Left lobe of liver (tissue), 2 donors: ENCODE data around the gene CSF3R. TPM values are rescaled to one million over a fixed set of nuclear protein-coding genes. Genes with fewer than 3 reads are reported as not detected.
A peak's percentile ranks its signal among the peaks of the same experiment; 100 is the strongest.

Source experiments
- ATAC-seq: fragments of 200-7000 bp; cut with Tn5 transposase; one replicate; pipeline ENCODE4 v1.9.1; 2020; ENCODE audit warnings: mild to moderate bottlenecking, moderate library complexity
- DNase-seq: peaks from one replicate; pipeline ENCODE4 v3.0.0-alpha.2; 2020; ENCODE audit warnings: low spot score
- total RNA-seq: library from RNA; stranded (reverse); gene quantifications from one replicate; pipeline ENCODE4 v1.2.1, GENCODE V29; 2021
- donor health status: DM: no; HTN: no; CAD: no; lungs with moderate emphysema.
- donor health status: DM: no; HTN: yes; CAD: no.

The CSF3R gene
- total RNA-seq, result 4.3 TPM

- DNase-seq (no peak), ATAC-seq (no peak)
Observed at GRCh38 chr1:36482724-36483388, at the start of gene CSF3R. CSF3R (minus strand) TSS chr1:36482913; CDS start chr1:36479496, 3,417 bp downstream.

- no peak for ATAC-seq
- no peak for DNase-seq
Observed at GRCh38 chr1:36531833-36532232, 49.1 kb upstream of the CSF3R start.

GRCh38 chr1:36530791-36531190 is 48.1 kb upstream of the CSF3R start:
- ATAC-seq (no peak), DNase-seq (peak; percentile 21)

- no peak for ATAC-seq
- DNase-seq, result peak; percentile 26
Observed at GRCh38 chr1:36530261-36530660, 47.5 kb upstream of the CSF3R start.

- DNase-seq, result peak; percentile 28
- ATAC-seq, result no peak
Observed at GRCh38 chr1:36529769-36530260, 47.1 kb upstream of the CSF3R start.

- peak; percentile 31 for DNase-seq
- ATAC-seq, result no peak
Observed at GRCh38 chr1:36528361-36529349, 45.9 kb upstream of the CSF3R start.

GRCh38 chr1:36525166-36525565 is 42.5 kb upstream of the CSF3R start:
- DNase-seq (peak; percentile 32), ATAC-seq (no peak)

GRCh38 chr1:36524359-36525062 is 41.8 kb upstream of the CSF3R start:
- DNase-seq, result no peak
- ATAC-seq, result no peak

- DNase-seq (no peak), ATAC-seq (no peak)
Observed at GRCh38 chr1:36523850-36524249, 41.1 kb upstream of the CSF3R start.

GRCh38 chr1:36523230-36523495 is 40.5 kb upstream of the CSF3R start:
- ATAC-seq (no peak), DNase-seq (no peak)

GRCh38 chr1:36522461-36523229 is 39.9 kb upstream of the CSF3R start:
- DNase-seq, result peak; percentile 30
- ATAC-seq, result no peak

- no peak for ATAC-seq
- peak; percentile 26 for DNase-seq
Observed at GRCh38 chr1:36522021-36522420, 39.3 kb upstream of the CSF3R start.

GRCh38 chr1:36520771-36521420 is 38.2 kb upstream of the CSF3R start:
- ATAC-seq, result no peak
- DNase-seq, result no peak

GRCh38 chr1:36520056-36520455 is 37.3 kb upstream of the CSF3R start:
- ATAC-seq (no peak), DNase-seq (no peak)

GRCh38 chr1:36517011-36517771 is 34.5 kb upstream of the CSF3R start:
- no peak for ATAC-seq
- DNase-seq, result no peak

GRCh38 chr1:36516372-36517010 is 33.8 kb upstream of the CSF3R start:
- DNase-seq (peak; percentile 56), ATAC-seq (peak; percentile 92)

- ATAC-seq (no peak), DNase-seq (no peak)
Observed at GRCh38 chr1:36515315-36516138, 32.8 kb upstream of the CSF3R start.

- ATAC-seq (no peak), DNase-seq (no peak)
Observed at GRCh38 chr1:36514501-36514900, 31.8 kb upstream of the CSF3R start.
